Stimulated activated CD4-positive, alpha-beta T cell treated with anti-CD3 and anti-CD28 coated beads, TNF-alpha, amount 100 ng/mL, for 48 hours (primary cell): ENCODE results near the gene TMEM18.
"Not testable (repeated sequence)": the region's sequence is repeated elsewhere in the genome, so short reads cannot be mapped to it uniquely, and the experiment has no call there.

ENCODE experiments used
- DNase-seq, 3 donors: peaks; one replicate each; pipeline ENCODE4 v3.0.0-alpha.2; 2020; ENCODE audit warnings: low read depth in 3 of 3

TMEM18 gene

GRCh38 chr2:693606-694005, 16.4 kb upstream of the TMEM18 start:
- DNase-seq: no peak

GRCh38 chr2:692767-693166, 15.6 kb upstream of the TMEM18 start:
- no peak for DNase-seq

GRCh38 chr2:691821-692761, 14.9 kb upstream of the TMEM18 start:
- no peak for DNase-seq

DNA sequence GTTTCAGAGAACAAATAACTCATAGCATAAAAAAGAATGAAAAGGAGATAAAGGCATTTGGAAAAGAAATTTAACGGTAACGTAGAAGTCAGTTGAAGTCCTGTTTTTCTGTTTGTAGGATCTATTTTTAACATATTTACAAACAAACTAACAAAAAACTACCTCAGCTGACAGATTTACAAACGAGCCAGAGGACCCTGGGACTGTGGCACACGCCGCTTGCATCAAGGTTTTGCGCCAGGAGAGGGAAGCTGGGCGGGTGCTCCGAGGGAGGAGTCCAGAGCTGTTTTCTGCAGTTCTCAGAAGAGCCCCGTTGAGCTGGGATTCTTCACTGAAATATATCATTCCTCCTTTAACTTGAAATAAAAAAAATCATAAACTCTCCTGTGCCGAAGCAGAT, 13.6 kb upstream of the TMEM18 start:
- DNase-seq: no peak

DNA sequence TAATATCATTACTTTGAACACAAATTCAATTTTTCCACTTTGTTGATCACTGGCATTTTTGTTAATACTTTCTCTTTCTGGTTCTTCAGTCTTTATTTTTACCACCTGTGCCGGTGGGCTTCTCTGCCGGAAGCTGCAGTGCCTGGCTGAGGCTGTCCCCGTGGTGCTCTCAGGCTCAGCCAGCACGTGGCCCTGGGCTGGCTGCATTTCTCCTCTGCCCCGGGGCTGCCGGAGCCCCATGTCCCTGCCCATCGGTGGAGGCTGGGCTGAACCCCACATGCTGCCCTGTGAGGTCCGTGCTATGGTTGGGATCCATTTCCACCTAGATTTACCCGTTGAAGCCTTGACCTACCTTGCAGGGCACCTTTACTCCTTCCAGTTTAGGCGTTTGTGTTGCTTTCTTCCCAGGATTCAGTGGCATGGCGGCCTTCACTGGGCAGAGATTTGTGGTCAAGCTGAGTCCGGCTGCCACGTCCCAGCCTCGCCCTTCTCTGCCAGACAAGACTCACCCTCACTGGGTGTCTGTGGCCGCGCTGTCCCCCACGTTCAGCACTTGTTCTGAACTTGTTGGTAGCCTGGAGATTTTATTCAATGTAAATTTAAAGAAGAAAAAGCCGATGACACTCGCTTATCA, 12.8 kb upstream of the TMEM18 start:
- no peak for DNase-seq

- DNase-seq: no peak
Observed at GRCh38 chr2:689237-689636, 12.0 kb upstream of the TMEM18 start.

DNA sequence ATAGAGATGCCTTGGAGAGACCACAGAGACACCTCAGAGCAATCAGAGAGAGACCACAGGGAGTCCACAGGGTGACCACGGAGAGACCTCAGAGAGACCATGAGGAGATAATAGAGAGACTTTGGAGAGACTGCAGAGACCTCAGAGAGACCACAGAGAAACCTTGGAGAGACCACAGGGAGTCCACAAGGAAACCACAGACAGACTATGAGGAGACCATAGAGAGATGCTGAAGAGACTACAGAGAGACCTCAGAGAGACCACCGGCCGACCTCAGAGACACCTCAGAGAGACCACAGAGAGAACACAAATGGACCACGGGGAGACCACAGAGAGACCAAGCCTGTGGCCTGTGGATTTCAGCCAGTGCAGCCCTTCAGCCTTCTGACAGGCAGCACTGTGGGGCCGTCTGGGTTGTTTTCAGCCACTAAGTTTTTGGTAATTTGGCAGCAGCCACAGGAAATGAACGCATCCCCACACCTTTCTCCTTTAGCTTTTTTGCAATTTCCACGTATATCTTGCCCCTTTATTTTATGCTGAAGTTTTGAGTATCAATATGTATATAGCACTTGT, 11.4 kb upstream of the TMEM18 start:
- DNase-seq: no peak

DNA sequence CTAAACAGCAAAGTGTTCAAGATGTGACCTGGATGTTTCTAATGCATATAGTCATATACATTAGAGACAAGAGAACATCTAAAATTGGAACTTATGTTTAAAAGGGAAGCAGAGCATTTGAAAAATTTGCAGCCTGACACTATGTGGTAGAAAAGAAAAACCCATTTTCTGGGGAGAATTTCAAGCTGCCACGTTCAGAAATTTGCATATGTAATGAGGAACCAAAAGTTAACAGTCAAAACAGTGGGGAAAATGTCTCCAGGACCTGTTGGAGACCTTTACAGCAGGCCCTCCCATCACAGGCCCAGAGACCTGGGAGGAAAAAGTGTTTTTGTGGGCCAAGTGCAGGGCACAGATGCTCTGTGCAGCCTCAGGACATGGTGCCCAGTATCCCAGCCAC, 8.2 kb upstream of the TMEM18 start:
- no peak for DNase-seq

GRCh38 chr2:684913-685312, 7.7 kb upstream of the TMEM18 start:
- DNase-seq: not testable (repeated sequence)

GRCh38 chr2:682226-682625, 5.0 kb upstream of the TMEM18 start:
- DNase-seq: no peak

- DNase-seq: no peak
Observed at GRCh38 chr2:681312-681711, 4.1 kb upstream of the TMEM18 start.

DNA sequence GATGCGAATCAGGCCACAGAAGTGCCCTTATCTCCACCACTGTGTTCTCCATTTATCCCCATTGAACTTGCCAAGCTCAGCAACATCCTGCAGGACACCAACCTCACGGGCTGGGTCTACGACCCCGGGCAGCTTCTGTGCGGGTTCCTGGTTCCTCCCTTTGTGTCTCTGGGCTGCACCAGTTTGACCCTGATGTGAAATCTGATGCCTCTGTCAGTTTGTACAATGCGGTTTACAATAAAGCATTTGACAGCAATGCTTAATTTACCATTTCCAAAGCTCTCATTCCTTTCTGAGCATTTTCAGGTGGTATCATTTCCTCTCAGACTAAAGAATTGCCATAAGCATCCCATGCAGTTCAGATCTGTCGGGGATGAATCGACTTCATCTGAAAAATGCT, 3.3 kb upstream of the TMEM18 start:
- no peak for DNase-seq

- no peak for DNase-seq
Observed at GRCh38 chr2:678964-679363, 1.8 kb upstream of the TMEM18 start.

DNA sequence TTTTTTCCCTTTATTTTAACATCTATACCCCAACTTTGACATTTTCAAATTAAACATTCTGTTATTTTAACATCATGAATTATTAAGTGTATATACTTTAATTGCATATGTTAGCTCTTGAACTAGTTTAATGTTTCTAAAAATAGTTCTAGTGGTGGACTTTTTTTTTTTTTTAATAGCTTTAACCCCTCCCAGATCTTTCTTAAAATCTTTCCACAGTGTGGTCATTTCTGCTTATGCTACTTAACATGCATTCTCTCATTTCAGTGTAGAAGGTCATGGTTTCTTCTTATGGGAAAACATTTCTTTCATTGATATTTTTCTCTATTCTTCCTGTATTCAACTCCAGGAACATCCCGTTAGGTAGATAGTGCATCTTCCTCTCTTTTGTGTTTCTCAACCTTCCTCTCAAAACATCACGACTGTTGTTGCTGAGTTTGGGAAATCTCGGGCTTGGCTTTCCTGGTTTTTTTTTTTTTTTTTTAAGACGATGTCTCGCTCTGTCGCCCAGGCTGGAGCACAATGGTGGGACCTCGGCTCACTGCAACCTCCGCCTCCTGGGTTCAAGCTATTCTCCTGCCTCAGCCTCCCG, 849 bp upstream of the TMEM18 start:
- no peak for DNase-seq

DNA sequence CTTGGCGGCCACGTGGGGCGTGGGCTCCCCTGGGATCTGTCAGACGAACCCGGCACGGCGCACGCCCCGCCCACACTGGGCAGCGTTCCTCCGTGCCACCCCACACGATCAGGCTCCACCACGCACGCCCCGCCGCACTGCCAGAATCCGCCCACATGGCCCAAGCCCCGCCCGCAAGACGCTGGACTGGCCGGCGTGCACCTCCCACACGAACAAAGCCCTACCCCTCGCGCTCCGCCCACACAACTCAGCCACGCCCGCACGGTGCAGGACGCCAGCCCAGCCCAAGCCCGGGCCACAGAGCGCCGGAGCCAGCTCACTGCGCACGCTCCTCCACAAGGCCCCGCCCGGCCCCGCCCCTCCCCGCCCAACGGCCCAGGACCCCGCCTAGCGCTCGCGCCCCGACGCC, 555 bp downstream of the TMEM18 start:
- peak; percentile 90 to 93 (median 91) for DNase-seq

DNA sequence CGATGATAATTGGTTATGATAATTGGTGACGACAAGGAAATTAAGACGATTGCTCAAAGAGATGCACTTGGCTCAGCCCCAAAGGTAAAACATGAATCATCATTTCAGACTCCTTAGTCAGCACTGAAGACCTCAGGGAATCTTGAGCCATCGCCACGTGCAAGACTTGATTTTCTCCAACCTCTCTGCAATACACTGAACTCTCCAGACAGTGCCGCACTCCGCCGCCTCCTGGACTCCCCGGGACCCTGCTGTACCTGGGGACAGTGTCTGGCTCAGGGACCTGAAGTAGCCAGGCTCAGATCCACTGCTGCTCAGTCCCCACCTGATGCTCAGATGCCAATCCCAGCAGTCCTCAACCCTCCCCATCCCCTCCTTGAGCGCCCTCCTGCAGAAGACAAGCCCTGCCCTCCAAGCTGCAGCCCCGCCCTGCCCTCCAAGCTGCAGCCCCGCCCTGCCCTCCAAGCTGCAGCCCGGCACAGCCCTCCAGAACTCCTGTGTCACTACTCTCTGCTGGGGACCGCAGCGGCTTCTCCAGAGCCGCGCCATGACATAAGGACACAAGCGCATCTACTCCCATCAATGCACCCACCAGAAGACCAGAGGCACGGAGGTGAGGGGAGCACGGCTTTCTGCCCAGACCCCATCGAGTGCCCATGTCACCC, 1.1 kb downstream of the TMEM18 start:
- DNase-seq: peak in 1 of 3 donors; percentile 39

DNA sequence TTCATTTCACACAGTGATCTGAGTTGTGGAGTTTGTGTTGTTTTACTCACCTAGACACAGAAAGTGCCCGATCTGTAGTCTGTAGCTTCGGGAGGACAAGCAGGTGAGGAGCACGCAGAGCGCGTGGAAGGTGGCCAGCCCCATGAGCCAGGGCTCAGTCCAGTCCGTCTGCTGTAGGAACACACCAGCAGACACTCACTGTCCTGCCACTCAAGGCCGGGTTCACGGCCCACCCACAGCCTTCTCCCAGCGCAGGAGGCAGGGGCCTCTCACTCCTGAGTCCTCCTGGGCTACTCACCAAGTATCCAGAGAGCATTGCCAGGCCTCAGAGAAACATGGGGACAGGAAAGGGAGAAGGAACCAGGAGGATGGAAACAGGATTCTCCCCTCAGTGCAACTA, 1.7 kb downstream of the TMEM18 start:
- no peak for DNase-seq

DNA sequence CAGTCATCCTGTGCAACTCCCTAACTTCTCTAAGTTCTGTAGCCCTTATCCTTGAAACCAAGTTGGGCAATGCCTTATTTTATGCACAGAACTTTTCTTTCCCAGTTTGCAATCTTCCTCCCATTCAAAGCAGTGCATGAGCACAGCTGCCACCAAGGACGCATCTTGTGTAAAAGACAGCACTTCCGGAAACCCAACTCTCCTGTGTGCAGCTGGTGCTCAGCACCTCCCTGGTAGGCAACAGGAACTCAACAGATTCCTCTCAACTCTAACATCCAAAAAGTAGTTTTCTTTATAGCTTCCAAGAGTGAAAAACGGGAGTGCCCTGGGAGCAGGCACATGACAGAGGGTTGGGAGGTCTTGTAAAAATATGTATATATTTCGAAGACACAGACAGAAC, 2.2 kb downstream of the TMEM18 start:
- DNase-seq: no peak

DNA sequence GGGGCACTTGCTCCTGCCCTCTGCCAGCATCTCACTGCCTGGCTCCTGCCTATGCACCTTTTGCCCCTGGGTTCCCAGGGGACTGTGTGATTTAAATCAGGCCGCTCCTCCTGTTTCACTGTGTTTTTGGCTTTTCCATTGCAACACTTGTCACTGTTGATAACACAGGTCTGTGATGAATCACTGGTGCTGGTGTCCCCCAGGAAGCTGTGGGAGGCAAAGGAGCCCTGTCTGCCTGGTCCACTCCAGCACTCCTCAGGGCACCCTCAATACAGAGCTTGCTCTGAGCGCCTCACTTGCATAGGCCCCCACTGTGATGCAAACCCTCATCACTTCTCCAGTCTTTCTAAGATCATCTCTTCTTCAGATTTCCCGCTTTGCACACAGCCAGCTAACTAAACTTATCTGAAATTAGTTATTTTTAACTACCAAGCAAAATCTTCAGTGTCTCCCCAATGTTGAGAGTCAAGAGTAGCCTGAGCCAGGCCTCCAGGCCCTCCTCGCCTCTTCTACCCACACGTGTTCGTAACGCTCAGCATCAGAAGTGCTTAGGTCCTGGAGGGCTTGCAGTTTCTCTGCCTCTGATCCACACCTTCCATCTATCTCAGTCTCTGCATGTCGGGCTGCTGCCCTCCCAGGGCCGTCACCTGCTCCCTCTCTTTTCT, 2.8 kb downstream of the TMEM18 start:
- DNase-seq: no peak

DNA sequence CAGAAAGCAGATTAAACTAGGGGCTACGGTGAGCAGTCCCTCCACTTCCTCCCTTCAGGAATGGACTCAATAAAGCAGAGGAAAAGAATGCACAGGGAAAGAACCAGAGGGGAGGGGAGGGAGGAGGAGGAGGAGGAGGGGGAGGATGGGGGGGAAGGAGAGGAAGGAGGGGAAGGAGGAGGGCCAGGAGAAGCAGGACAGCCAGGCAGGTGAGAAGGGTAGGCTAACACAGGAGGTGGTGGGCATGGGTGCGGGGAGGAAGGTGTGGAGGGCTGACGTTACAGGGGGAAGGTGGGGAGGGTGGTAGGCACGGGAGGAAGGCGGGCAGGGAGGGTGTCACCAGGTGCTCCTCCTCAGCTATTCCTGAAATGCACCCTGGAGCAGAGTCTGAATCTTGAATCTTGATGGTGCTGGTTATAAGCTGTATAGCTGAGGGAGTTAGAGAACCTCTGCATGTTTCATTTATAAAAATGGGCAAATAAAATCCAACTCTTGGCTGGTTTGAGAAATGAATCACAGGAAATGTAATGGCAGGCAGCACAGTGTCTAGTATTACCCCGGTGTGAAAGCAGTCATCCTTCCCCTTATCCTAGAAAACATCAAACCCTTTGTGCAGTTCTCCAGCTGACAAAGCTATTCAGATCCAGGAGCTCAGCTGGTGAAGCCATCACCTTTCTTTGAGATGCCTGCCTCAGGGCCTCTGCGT, 3.4 kb downstream of the TMEM18 start:
- no peak for DNase-seq

GRCh38 chr2:673016-673415, 4.2 kb downstream of the TMEM18 start:
- DNase-seq: no peak
